CD4-positive, alpha-beta T cell treated with Interleukin-17A for 4 hours (primary cell): ENCODE measurements around the gene MACF1.

ENCODE experiments used
- DNase-seq: peaks from one replicate; pipeline ENCODE4 v3.0.0-alpha.2; 2020; ENCODE audit warnings: mixed read lengths

Gene MACF1

DNA sequence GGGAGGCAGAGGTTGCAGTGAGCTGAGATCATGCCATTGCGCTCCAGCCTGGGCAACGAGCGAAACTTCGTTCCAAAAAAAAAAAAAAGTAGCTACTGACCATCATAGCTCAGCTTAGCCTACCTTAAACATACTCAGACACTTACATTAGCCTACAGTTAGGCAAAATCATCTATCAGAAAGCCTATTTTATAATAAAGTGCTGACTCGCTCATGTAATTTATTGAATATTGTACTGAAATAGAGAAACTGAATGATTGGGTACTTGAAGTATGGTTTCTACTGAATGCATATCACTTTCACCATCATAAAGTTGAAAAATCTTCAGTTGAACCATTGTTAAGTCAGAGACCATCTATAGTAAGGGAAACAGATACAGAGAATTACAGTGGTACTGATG, 193.0 kb downstream of the MACF1 start:
- DNase-seq: no peak

DNA sequence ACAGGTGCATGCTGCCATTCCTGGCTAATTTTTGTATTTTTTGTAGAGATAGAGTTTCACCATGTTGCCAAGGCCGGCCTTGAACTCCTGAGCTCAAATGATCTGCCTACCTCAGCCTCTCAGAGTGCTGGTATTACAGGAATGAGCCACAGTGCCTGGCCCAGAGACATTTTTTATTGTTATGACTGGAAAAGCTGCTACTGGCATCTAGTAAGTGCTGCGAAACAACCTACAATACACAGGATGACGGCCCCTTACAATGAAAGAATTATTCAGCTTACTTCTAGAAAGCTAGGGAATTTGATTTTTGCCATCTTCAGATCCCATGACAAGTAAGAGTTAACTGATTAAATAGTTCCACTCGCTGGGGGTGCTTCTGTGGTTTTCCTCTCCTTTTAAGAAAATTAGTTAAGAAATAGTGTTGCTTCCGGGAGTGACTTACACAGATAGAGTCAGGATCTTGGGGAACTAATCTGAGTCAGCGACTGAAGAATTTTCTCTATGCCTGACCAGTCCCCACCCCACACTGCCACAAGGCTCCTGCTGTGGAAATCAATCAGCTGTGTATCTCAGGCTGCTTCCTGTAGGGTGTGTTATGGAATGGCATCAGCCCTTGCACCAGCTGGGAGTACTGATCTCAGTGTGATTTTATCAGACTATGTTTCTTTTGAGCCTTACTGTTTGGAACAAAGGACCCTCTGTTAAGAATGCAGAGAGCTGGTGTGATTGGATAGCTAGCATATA, 194.0 kb downstream of the MACF1 start:
- DNase-seq: peak; percentile 51

DNA sequence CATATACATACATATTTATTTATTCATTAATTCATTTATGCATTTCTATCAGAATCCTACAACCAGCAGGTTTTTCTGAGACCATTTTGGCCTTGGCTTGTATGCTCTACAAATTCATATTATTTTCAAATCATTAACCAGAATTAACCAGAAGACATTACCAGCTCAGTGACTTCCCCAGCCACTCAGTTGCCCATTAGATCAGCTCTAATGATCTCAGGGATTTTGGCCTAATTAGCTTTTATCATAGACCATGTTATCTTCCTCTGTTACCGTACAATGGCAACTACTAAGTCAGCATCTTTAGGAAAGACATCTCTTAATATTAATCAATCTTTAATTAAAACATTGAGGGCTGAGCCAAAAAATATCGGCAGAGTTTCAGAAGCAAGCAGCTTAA, 196.6 kb downstream of the MACF1 start:
- DNase-seq: no peak

DNA sequence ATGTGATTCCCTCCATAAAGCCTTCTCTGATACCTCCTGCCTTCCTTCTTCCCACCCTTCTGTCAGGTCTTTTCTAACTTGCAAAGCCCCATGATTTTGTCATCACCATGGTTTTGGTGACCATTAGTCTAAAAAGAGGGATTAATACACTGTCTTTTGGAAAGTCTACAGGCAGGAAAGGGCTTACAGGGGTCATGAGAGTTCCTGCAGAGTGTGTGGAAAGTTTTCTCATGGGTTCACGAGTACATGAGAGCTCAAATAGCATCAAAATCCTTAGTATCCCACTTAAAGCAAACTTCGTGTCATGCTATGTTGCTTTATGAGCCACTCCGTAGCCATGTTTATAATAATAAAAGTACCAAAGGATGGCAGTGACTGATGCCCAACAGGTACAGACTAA, 200.4 kb downstream of the MACF1 start:
- DNase-seq: no peak

DNA sequence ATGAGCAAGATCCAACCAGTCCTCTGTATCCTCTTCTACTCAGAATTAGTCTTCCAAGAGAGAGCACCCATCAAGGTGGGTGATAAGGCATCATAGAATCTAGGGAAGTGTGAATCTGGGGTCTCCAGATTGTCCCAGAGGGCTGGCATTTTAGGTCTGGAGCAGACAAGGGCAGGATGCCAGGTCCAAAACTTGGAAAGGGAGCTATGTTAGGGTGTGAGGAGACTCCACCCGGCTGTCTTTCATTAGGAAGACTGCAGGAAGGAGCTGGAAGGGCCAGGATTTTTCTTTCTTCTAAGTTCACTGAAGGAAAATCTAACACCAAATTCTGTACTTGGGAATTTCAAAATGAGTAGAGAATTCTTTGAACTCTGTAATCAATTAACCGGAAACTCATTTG, 200.9 kb downstream of the MACF1 start:
- DNase-seq: no peak

DNA sequence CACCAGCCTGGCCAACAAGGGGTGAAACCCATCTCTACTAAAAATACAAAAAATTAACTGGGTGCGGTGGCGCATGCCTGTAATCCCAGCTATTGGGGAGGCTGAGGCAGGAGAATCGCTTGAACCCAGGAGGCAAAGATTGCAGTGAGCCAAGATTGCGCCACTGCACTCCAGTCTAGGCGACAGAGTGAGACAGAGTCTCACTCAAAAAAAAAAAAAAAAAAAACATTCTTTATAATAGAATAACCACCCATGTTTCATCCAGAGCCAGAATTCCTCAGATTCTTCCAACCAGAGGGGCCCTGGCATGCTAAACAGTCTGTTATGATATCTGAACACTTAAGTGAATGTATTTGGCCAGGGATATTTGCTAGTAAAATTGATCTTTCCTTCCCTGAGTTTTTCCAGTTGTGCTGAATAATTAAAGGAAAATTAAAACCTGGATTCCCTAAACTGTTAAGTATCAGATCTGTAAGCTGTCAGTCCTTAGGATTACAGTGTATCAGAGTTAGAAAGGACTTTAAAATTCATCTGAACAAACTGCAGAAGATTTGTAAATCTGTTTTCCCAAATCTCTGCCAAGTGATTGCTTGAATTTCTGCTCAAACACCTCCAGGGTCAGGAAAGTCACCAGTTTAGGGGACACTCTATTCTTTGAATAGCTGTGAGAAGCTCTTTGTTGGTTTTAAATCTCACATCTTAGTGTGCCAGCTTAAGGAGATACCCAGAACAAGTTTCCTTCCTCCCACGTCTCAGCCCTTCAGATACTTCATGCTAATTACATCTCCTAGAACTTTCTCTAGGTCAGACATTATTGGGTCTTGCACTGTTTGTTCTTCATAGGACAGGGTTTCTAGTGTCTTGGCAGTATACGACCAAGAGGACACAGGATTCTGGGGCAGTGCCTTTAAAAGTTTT, 202.3 kb downstream of the MACF1 start:
- DNase-seq: no peak

DNA sequence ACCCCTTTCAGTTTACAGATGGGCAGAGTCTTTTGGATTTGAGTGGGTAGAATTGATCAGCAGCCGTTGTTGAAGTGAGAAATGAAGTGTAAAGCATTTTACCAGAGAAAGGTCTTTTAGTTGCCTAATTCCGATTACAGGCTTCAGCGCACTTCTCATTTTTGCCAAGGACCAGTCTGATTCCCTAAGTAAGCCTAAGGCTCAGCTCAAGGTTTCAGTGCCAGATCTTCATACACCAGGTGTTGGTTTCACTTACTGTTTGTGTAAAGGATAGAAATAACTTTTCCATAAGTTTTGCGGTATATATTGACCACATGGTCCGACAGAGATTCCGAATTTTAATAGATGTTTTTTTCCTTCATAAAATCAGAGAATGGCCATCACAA, 203.0 kb downstream of the MACF1 start:
- no peak for DNase-seq

DNA sequence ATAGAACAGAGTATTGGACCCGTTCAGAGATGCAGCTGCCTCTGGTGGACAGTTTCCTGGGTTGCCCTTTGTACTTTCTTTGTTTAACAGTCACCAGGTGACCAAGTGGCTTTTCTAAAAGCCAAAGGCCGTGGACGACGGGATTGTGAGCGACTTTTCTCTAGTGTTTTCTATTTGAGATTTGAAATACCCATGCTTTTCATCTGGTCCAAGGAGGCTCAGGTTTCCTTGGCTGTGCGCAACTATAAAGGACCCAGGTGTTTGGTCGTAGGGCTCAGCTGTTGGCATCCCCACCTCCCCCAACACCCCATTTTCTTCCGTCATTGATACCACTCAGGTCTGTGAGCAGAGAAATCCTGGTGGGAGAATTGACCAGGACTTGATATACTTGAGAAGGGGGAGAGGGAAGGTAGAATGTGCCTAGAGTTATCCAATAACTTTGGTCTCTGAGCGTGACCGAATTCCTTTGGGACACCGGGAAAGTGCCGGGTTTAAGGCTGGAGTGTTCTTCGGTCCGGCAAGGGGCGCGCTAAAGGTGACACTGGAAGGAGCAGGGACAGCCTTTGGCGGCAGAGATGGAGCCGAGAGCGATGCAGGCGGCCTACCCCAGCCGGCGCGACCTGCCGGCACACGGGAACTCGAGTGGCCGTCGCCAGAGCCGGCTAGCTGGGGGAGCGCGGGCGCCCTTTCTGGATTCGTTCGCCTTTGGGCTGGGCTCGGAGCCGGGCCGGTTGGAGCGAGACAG, 203.6 kb downstream of the MACF1 start:
- DNase-seq: no peak

DNA sequence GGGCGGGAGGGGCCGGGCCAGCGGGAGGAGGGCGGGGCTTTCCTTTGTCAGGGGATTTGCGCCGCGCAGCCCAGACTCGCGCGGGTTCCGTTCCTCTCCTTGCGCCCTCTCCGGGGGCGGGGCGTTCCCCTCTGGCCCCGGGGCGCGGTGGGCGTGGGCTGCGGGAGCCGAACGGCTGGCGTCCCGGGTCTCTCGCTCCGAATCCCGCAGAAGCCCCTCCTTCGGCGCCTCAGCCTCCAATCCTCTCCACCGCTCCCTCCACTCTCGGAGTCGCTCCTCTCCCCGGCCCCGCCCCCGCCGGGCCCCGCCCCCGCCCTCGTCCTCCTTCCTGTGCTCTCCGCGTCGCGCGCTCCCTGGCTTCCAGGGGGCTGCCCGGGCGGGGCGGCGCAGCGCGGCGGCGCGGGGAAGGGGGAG, 204.2 kb downstream of the MACF1 start:
- peak; percentile 98 for DNase-seq

DNA sequence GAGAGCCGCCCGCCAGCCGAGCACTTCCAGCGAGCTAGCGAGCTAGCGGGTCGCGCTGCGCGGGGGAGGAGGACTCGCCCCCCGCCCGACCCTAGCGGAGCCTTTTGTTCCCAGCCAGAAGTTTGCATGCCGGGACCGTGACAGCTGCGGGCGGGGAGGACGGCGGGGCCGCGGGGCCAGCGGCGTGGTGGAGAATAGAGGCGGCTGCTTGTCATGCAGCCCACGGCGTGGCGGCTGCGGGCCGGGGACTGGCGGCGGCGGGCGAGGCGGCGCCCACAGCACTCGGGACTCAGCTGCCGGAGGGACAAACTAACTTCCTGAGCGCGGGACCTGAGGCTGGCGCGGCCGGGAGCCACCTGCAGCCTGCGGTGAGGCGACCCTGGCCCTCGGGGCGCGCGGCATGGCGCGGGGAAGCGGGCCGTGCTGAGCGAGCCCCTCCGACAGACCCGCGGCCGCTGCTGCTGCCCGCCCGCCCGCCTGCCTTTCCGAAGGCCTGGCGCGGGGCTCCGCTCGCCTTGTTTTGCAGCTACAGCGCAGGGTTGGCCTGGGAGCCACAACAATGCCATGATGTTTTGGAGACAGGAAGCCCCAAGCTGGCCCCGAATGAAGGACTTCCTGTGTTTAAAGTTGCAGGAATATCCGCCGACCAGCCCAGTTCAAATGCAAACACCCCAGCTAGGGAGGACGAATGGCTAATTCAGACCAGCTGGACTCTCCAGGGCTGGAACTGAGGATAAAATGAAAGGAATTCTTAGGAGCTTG, 204.7 kb downstream of the MACF1 start:
- DNase-seq: peak; percentile 44

DNA sequence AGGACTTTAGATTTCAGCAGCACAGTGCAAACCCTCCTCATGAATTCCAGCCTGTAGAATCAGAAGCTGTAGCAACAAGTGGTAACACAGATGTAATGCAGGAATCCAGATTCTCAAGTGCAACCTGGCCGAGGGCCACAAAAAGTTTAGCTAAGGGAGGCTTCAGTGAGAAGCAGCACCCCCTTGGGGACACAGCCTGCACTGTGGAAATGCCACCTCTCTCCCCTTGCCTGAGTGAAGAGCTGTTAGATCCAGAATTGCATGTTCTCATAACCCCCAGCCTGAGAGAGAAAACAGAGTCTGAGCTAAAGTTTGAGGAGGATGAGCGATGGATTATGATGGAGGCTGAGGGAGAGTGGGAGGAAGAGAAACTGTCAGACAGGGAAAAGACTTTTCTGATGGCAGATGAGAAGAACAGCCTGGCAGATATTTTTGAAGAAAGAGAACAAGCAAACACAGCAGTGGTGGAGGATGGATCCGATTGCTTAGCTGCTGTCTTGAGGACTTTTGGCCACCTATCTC, 206.5 kb downstream of the MACF1 start:
- DNase-seq: peak; percentile 75

DNA sequence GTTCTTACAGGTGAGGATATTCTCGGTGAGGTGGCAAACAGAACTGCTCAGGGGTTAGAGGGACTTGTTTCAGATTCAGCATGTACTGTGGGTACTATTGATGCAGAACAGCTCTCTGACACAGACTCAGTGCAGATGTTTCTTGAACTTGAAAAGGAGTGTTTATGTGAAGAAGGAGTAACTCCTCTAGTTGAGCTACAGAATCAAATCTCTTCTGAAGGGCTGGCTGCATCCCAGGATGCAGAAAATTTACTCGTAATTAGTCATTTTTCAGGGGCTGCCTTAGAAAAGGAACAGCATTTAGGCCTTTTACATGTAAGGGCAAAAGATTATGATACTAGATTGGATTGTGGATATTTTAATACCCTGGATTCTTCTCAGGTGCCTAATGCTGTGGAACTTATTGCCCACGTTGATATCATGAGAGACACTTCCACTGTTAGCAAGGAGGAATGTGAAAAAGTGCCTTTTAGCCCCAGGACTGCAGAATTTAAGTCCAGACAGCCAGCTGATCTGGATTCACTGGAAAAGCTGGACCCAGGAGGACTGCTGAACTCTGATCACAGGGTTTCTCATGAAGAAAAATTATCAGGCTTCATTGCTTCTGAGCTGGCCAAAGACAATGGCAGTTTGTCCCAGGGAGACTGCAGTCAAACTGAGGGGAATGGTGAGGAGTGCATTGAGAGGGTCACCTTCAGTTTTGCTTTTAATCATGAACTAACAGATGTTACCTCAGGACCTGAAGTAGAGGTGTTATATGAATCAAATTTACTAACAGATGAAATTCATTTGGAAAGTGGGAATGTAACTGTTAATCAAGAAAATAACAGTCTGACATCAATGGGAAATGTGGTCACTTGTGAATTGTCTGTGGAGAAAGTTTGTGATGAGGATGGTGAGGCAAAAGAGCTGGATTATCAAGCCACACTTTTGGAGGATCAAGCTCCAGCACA, 207.3 kb downstream of the MACF1 start:
- DNase-seq: no peak

DNA sequence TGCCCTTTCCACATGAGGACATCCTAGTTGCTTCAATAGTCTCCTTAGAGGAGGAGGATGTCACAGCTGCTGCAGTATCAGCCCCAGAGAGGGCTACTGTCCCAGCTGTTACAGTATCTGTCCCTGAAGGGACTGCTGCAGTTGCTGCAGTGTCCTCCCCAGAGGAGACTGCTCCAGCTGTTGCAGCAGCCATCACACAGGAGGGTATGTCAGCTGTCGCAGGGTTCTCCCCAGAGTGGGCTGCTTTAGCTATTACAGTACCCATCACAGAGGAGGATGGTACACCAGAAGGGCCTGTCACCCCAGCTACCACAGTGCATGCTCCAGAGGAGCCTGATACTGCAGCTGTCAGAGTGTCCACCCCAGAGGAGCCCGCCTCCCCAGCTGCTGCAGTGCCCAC, 208.4 kb downstream of the MACF1 start:
- DNase-seq: no peak

DNA sequence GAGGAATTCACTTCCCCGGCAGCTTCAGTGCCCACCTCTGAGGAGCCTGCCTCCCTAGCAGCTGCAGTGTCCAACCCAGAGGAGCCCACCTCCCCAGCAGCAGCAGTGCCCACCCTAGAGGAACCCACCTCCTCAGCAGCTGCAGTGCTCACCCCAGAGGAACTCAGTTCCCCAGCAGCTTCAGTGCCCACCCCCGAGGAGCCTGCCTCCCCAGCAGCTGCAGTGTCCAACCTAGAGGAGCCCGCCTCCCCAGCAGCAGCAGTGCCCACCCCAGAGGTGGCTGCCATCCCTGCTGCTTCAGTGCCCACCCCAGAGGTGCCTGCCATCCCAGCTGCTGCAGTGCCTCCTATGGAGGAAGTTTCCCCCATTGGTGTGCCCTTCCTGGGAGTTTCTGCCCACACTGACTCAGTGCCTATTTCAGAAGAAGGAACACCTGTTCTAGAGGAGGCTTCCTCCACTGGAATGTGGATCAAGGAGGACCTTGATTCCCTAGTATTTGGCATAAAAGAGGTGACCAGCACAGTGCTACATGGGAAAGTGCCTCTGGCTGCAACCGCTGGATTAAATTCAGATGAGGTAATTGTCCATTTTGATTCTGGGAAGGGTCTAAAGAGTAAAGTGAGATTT, 209.5 kb downstream of the MACF1 start:
- DNase-seq: no peak

DNA sequence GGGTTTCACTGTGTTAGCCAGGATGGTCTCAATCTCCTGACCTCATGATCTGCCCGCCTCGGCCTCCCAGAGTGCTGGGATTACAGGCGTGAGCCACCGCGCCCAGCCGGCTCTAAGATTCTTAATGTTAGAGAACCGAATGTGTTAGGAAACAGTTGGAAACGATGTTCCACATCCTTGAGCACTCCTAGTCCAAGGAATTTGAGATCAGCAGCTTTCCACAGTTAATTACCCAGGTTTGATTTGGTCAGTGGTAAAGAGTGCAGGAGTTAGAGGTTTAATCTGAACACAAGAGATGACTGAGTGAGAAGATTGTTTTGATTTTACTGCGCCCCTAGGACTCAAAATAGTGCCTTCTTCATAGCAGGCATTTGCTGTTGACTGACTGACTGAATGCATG, 211.1 kb downstream of the MACF1 start:
- no peak for DNase-seq

DNA sequence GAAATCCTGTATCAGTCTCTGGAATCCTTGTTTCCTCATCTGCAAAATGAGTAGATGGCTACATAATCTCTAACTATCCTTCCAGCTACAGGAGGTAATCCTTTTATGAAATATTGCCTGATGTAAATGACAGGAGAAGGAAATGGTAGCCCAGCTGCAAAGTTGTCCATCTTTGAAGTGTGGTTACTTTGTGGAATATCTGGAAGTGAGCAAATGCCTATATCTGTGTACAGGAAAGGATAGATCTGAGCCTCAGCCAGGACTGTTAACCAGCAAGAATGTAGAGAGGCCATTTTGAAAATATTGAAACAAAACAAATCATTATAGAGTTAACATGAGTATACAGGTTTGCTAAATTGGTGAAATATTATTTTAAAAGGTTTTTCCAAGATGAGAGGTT, 212.1 kb downstream of the MACF1 start:
- DNase-seq: no peak

DNA sequence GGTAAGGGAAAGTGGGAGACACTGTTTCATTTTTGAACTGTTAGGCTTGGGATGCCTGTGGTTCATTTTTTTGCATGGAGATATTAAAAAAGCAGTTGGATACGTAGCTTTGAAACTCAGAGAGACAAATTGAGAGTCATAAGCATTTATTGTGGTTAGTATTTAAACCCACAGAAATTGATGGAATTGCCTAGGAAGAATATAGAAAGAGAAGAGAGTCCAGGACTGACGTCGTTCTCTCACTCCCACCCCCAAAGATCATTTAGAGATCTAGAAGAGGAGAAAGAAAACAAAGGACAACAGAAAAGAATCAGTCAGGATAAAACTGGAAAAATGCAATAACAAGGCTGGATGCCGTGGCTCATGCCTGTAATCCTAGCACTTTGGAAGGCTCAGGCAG, 213.7 kb downstream of the MACF1 start:
- no peak for DNase-seq

DNA sequence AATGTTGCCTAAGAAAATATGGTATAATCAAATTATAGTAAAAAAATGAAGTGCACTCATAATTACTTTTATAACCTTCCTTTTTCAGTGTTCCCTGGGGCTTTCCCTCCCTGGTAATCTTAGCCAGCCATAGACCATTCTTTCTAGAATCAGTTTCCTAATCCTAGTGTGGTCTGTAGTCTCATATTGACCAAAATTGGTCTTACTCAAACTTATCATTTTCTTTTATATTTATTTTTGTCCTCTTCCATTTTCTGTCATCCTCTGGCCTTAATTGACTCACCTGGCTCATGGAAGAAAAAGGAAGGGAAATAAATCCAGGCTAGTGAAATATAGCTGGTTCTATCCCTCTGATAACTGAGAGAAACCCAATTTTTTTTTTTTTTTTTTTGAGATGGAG, 216.0 kb downstream of the MACF1 start:
- no peak for DNase-seq

DNA sequence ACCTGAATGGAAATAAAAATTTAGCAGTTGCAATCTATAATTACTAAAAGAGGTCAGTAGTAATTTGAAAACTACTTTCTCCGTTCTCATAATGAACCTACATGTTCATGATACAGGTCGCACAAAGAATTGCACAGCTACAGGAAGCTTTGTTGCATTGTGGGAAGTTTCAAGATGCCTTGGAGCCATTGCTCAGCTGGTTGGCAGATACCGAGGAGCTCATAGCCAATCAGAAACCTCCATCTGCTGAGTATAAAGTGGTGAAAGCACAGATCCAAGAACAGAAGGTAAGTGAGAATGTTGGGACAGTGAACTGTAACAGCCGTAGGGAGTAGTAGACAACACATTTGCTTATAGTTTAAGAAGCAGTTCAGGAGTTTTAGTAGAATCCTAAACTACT, 218.1 kb downstream of the MACF1 start:
- DNase-seq: no peak

DNA sequence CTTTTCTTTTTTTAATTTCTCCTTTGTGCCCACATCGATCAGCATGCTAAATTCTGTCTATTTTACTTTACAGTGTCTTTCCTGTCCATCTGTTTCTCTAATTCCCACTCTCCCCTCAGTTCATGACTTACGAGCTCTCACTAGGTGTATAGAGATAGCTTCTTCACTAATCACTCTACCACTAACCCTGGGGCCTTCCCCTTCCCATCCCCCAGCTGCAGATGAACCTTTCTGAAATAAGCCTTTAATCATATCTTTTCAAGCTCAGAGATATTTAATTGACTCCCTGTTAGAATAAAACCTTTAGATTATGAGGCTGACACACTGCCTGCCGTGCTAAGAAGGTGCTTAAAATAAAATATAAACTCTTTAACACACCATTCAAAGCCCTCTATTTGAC, 220.7 kb downstream of the MACF1 start:
- no peak for DNase-seq

DNA sequence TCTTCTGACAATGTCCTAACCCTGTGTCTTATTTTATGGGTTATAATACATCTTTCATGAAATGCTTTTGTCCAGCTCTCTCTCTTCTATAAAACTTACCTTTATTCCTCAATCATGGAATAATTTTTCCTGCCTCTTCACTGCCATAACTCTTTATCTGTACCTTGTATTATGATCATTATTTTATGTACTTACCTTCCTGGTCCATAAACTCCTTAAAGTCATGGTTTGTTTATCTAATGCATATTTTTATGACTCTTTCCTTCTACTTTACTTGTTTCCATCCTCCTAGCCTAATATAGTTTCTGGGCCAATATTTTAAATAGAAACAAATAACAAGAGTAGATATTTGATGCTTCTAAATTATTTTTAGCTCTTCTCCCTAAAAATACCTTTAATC, 221.1 kb downstream of the MACF1 start:
- DNase-seq: no peak
